Measurements from ENCODE around the gene SLC25A4. TPM values are rescaled to one million over a fixed set of nuclear protein-coding genes. Genes with fewer than 3 reads are reported as not detected.
"Not testable (repeated sequence)": the region's sequence is repeated elsewhere in the genome, so short reads cannot be mapped to it uniquely, and the experiment has no call there.

Gene SLC25A4
- total RNA-seq, 3 donors from 2014 or later = 15.2 to 21.4 (median 19.3) TPM

DNA sequence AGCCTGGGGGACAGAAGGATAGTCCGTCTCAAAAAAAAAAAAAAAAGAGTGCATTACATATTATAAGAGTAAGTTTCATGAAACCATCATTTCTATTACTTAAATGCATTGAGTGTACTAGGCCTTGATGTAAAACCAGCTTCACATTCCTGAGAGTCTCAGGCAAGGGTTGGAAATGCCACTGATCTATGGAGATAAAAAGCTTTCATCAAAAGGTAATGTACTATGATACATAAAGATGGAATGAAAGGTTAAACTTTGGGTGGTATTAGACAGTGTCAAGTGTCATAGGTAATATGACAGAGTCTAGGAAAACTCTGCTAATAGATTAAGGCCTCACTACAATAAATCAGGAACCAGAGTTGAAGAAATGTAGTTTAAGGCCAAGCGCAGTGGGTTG, 53.4 kb downstream of the SLC25A4 start:
- Histone ChIP-seq H3K9me3 (no peaks in the 10 kb centered on the region), H3K27me3 (no peaks in the 10 kb centered on the region), H3K27ac (no peak overlapping the region), H3K4me3 (no peak overlapping the region), H3K36me3 (no peaks in the 10 kb centered on the region), H3K4me1 (no peaks in the 10 kb centered on the region)
- intact Hi-C loops (cut with DNase I; ENCODE audit: low total_unique reads) = no loop called here
- TF ChIP-seq POLR2A (IDR thresholded peaks at IDR 0.05) (no peak), POLR2AphosphoS5 (IDR thresholded peaks at IDR 0.05) (no peak)
- TF ChIP-seq, protein P1, sequence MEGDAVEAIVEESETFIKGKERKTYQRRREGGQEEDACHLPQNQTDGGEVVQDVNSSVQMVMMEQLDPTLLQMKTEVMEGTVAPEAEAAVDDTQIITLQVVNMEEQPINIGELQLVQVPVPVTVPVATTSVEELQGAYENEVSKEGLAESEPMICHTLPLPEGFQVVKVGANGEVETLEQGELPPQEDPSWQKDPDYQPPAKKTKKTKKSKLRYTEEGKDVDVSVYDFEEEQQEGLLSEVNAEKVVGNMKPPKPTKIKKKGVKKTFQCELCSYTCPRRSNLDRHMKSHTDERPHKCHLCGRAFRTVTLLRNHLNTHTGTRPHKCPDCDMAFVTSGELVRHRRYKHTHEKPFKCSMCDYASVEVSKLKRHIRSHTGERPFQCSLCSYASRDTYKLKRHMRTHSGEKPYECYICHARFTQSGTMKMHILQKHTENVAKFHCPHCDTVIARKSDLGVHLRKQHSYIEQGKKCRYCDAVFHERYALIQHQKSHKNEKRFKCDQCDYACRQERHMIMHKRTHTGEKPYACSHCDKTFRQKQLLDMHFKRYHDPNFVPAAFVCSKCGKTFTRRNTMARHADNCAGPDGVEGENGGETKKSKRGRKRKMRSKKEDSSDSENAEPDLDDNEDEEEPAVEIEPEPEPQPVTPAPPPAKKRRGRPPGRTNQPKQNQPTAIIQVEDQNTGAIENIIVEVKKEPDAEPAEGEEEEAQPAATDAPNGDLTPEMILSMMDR (IDR thresholded peaks at IDR 0.05) = no peak
- DNase-seq (ENCODE audit: low spot score in 2 of 2) = no peak

DNA sequence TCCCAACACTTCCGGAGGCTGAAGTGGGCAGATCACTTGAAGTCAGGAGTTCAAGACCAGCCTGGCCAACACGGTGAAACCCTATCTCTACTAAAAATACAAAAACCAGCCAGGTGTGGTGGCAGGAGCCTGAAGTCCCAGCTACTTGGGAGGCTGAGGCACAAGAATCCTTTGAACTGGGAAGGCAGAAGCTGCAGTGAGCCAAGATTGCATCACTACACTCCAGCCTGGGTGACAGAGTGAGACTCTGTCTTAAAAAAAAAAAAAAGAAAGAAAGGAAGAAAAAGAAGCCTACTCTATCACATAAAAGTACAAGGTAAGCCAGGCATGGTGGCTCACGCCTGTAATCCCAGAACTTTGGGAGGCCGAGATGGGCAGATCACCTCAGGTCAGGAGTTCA, 55.1 kb downstream of the SLC25A4 start:
- intact Hi-C loops (cut with DNase I; ENCODE audit: low total_unique reads); H3K27me3 ChIP-seq; H3K36me3 ChIP-seq; H3K9me3 ChIP-seq; H3K27ac ChIP-seq; H3K4me3 ChIP-seq; DNase-seq (ENCODE audit: low spot score in 2 of 2); H3K4me1 ChIP-seq: not testable (repeated sequence)

Other genes with a start within 250 kb of the SLC25A4 start
- not detected for gene HELT, start 124.8 kb upstream of the SLC25A4 start, total RNA-seq
- 10 to 100 TPM; 36.6 to 42.4 (median 38.0) TPM for gene CFAP97, start 60.7 kb downstream of the SLC25A4 start, total RNA-seq
- gene SNX25, start 66.3 kb downstream of the SLC25A4 start, total RNA-seq = 10 to 100 TPM; 16.8 to 30.1 (median 29.8) TPM